HepG2 (cell line): ENCODE data around the gene AGPAT2. TPM values are rescaled to one million over a fixed set of nuclear protein-coding genes. Genes with fewer than 3 reads are reported as not detected.

Experiments
- CEBPB ChIP-seq: IDR thresholded peaks from 2 replicates; pipeline ENCODE4 v1.6.1; 2011; ENCODE audit warnings: low read depth, low read length, improper control_type of control experiment, borderline replicate concordance
- EHMT2 ChIP-seq: fragments of 200-600 bp; sonication (generic); IDR thresholded peaks from 2 replicates; pipeline ENCODE4 v1.7.0; 2017; ENCODE audit warnings: antibody characterized with exemption, low read depth, low read length, borderline replicate concordance
- HOXA7 ChIP-seq: sonication (generic); formaldehyde crosslinking; IDR thresholded peaks from 2 replicates; pipeline ENCODE4 v1.8.1; 2022; ENCODE audit warnings: mild to moderate bottlenecking, missing genetic modification reagents, moderate library complexity
- IRF2 ChIP-seq: IDR thresholded peaks from 2 replicates; pipeline ENCODE4 v1.6.1; 2018; ENCODE audit warnings: missing genetic modification reagents, missing compliant biosample characterization
- KDM5B ChIP-seq: sonication (generic); formaldehyde crosslinking; IDR thresholded peaks from 2 replicates; pipeline ENCODE4 v1.4.0; 2020; ENCODE audit warnings: missing genetic modification reagents, mild to moderate bottlenecking, borderline replicate concordance
- KLF16 ChIP-seq, 2 experiments: sonication (generic) in 1 of 2; formaldehyde crosslinking in 1 of 2; IDR thresholded peaks; 2 replicates each; pipeline versions ENCODE4 v1.6.1 to v1.8.0; 2016 to 2023; ENCODE audit warnings: missing genetic modification reagents in 2 of 2, missing compliant biosample characterization in 1 of 2
- KLF6 ChIP-seq: IDR thresholded peaks from 2 replicates; pipeline ENCODE4 v1.8.0; 2016; ENCODE audit warnings: missing biosample characterization, missing genetic modification reagents
- MEF2D ChIP-seq: sonication (generic); formaldehyde crosslinking; IDR thresholded peaks from 2 replicates; pipeline ENCODE4 v1.5.1; 2020; ENCODE audit warnings: mild to moderate bottlenecking, missing genetic modification reagents
- MTA3 ChIP-seq: sonication (generic); formaldehyde crosslinking; IDR thresholded peaks from 2 replicates; pipeline ENCODE4 v1.4.0; 2020; ENCODE audit warnings: missing genetic modification reagents
- NAIF1 ChIP-seq: sonication (generic); formaldehyde crosslinking; IDR thresholded peaks from 2 replicates; pipeline ENCODE4 v1.5.0; 2020; ENCODE audit warnings: mild to moderate bottlenecking, missing genetic modification reagents, borderline replicate concordance
- POGZ ChIP-seq: sonication (generic); formaldehyde crosslinking; IDR thresholded peaks from 2 replicates; pipeline ENCODE4 v1.4.0; 2020; ENCODE audit warnings: mild to moderate bottlenecking, missing genetic modification reagents
- POLR2AphosphoS2 ChIP-seq: IDR thresholded peaks from 2 replicates; pipeline ENCODE4 v1.6.1; 2011; ENCODE audit warnings: low read depth, low read length, improper control_type of control experiment
- REXO4 ChIP-seq: sonication (generic); formaldehyde crosslinking; IDR thresholded peaks from 2 replicates; pipeline ENCODE4 v1.8.0; 2022; ENCODE audit warnings: missing genetic modification reagents, mild to moderate bottlenecking, borderline replicate concordance
- RFX5 ChIP-seq: IDR thresholded peaks from 2 replicates; pipeline ENCODE4 v1.6.1; 2011; ENCODE audit warnings: low read depth, low read length, improper control_type of control experiment
- TBL1XR1 ChIP-seq: fragments of 150-350 bp; IDR thresholded peaks from 2 replicates; pipeline ENCODE4 v1.6.1; 2014; ENCODE audit warnings: borderline replicate concordance, low read length; ENCODE audit not compliant: partially characterized antibody
- ZBTB42 ChIP-seq: sonication (generic); formaldehyde crosslinking; IDR thresholded peaks from 2 replicates; pipeline ENCODE4 v1.5.0; 2020; ENCODE audit warnings: mild to moderate bottlenecking, missing genetic modification reagents
- ZC3H4 ChIP-seq: sonication (generic); formaldehyde crosslinking; IDR thresholded peaks from 2 replicates; pipeline ENCODE4 v1.4.0; 2020; ENCODE audit warnings: missing genetic modification reagents, borderline replicate concordance
- ZFP41 ChIP-seq: sonication (generic); formaldehyde crosslinking; IDR thresholded peaks from 2 replicates; pipeline ENCODE4 v1.4.0; 2020; ENCODE audit warnings: mild to moderate bottlenecking, missing genetic modification reagents, borderline replicate concordance
- ZKSCAN1 ChIP-seq: fragments of 150-350 bp; IDR thresholded peaks from 2 replicates; pipeline ENCODE4 v1.6.1; 2014; ENCODE audit warnings: low read length
- ZMYM2 ChIP-seq: sonication (generic); formaldehyde crosslinking; IDR thresholded peaks from 2 replicates; pipeline ENCODE4 v1.8.0; 2022; ENCODE audit warnings: mild to moderate bottlenecking, missing genetic modification reagents
- ZMYM3 ChIP-seq: sonication (generic); formaldehyde crosslinking; IDR thresholded peaks from 2 replicates; pipeline ENCODE4 v1.5.1; 2020; ENCODE audit warnings: mild to moderate bottlenecking, missing genetic modification reagents
- ZNF234 ChIP-seq: sonication (generic); formaldehyde crosslinking; conservative IDR thresholded peaks from 2 replicates; pipeline ENCODE4 v1.5.1; 2020; ENCODE audit warnings: mild to moderate bottlenecking, missing genetic modification reagents
- ZNF326 ChIP-seq: sonication (generic); formaldehyde crosslinking; IDR thresholded peaks from 2 replicates; pipeline ENCODE4 v1.4.0; 2020; ENCODE audit warnings: missing genetic modification reagents, borderline replicate concordance
- ZNF563 ChIP-seq: sonication (generic); formaldehyde crosslinking; IDR thresholded peaks from 2 replicates; pipeline ENCODE4 v1.8.0; 2022; ENCODE audit warnings: mild to moderate bottlenecking, moderate library complexity, missing genetic modification reagents
- ZNF605 ChIP-seq: sonication (generic); formaldehyde crosslinking; IDR thresholded peaks from 2 replicates; pipeline ENCODE4 v1.8.0; 2022; ENCODE audit warnings: mild to moderate bottlenecking, missing genetic modification reagents
- ZNF83 ChIP-seq: sonication (generic); formaldehyde crosslinking; IDR thresholded peaks from 2 replicates; pipeline ENCODE4 v1.4.0; 2020; ENCODE audit warnings: missing genetic modification reagents, mild to moderate bottlenecking, borderline replicate concordance
- ZNF883 ChIP-seq: sonication (generic); formaldehyde crosslinking; IDR thresholded peaks from 2 replicates; pipeline ENCODE4 v1.5.1; 2020; ENCODE audit warnings: mild to moderate bottlenecking, missing genetic modification reagents; ENCODE audit errors: not compliant biosample characterization
- polyA plus RNA-seq, 8 experiments: library from polyadenylated mRNA; depleted of rRNA in 3 of 8; stranded (reverse) in 7 of 8; unstranded in 1 of 8; fragments of >200 nt; fragmentation: Illumina TruSeq in 4 of 8; extraction: Trizol in 4 of 8; gene quantifications; 2 replicates each; pipeline versions ENCODE4 v1.2.1 to v1.2.3, GENCODE V29; 2011 to 2016; ENCODE audit warnings: low read depth in 4 of 8, missing spikeins in 1 of 8, mixed read lengths in 1 of 8; ENCODE audit not compliant: insufficient read depth in 1 of 8
- total RNA-seq, 5 experiments: library from RNA; depleted of rRNA; stranded (reverse); fragments of >200 nt; fragmentation: Illumina TruSeq; extraction: Trizol; gene quantifications; 2 replicates each; pipeline ENCODE4 v1.2.3, GENCODE V29; 2016; ENCODE audit warnings: low read depth in 1 of 5
- TF ChIP-seq, protein P1 (sequence below): sonication (generic); formaldehyde crosslinking; IDR thresholded peaks from 2 replicates; pipeline ENCODE4 v1.8.1; 2023; ENCODE audit warnings: missing genetic modification reagents, mild to moderate bottlenecking, borderline replicate concordance
- TF ChIP-seq, protein P2 (sequence below): fragments of 450-650 bp; IDR thresholded peaks from 2 replicates; pipeline ENCODE4 v1.6.1; 2017; ENCODE audit warnings: mild to moderate bottlenecking

Gene AGPAT2
- total and polyA plus RNA-seq, 2 of the 13 experiments (the other 11 are each of a cell fraction or from before 2014, with no cell fraction given) = 3.9 to 25.8 TPM

DNA sequence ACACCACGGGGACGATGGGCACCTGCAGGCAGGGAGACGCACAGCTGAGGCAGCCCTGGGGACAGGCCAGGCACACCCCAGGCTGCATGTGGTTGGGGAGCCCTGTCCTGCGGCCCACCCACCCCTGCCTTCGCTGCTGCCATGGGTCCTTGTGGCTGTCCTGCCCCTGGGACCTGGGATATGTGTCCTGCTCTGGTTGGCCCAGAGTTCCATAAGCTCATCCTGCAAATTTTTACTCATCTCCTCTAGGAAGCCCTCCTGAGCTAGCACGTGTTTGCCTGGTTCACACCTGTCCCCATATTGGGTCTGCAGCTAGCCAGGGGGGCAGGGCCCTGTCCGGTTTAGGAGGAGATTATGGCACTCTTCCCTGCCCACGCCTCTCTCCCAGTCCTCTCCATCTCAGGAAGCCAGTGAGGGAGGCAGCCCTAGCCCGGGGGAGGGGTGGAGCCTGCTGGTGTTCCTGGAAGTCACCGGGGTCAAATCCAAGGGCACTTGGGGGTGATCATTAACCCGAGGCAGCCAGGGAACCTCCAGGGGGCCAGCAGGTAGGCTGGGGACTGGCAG is 12.4 kb downstream of the AGPAT2 start (continued):
- TF ChIP-seq, protein P1, sequence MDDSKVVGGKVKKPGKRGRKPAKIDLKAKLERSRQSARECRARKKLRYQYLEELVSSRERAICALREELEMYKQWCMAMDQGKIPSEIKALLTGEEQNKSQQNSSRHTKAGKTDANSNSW (CRISPR knock-in tag) = no peak
- TF ChIP-seq MTA3 = no peak
- peak; percentile 69; the same call in 1 of the 2 replicates for TF ChIP-seq KDM5B (CRISPR knock-in tag)
- TF ChIP-seq KLF6 (CRISPR knock-in tag) = no peak
- TF ChIP-seq ZBTB42 (CRISPR knock-in tag) = no peak
- TF ChIP-seq ZNF605 (CRISPR knock-in tag) = no peak
- no peak for TF ChIP-seq REXO4 (CRISPR knock-in tag)
- TF ChIP-seq HOXA7 (CRISPR knock-in tag) = no peak
- TF ChIP-seq ZC3H4 = no peak
- no peak for TF ChIP-seq ZNF883
- TF ChIP-seq ZNF83 (CRISPR knock-in tag) = no peak
- TF ChIP-seq CEBPB = no peak
- peak; percentile 63 for TF ChIP-seq TBL1XR1
- no peak for TF ChIP-seq ZMYM3 (CRISPR knock-in tag)
- 0 out of 4 replicates have a peak, but pooled peaks of 1 of the 2 experiments have one; percentile 48 for TF ChIP-seq KLF16 (CRISPR knock-in tag; IDR thresholded peaks at IDR 0.05)
- TF ChIP-seq IRF2 = 0 out of 2 replicates have a peak, but pooled peaks have one; percentile 36
- TF ChIP-seq POGZ (CRISPR knock-in tag) = 0 out of 2 replicates have a peak, but pooled peaks have one; percentile 36
- TF ChIP-seq MEF2D (CRISPR knock-in tag) = peak; percentile 36; the same call in 1 of the 2 replicates
- TF ChIP-seq EHMT2 = no peak
- no peak for TF ChIP-seq POLR2AphosphoS2
- TF ChIP-seq RFX5 = no peak
- no peak for TF ChIP-seq ZKSCAN1
- TF ChIP-seq ZNF563 (CRISPR knock-in tag) = no peak
- TF ChIP-seq, protein P2, sequence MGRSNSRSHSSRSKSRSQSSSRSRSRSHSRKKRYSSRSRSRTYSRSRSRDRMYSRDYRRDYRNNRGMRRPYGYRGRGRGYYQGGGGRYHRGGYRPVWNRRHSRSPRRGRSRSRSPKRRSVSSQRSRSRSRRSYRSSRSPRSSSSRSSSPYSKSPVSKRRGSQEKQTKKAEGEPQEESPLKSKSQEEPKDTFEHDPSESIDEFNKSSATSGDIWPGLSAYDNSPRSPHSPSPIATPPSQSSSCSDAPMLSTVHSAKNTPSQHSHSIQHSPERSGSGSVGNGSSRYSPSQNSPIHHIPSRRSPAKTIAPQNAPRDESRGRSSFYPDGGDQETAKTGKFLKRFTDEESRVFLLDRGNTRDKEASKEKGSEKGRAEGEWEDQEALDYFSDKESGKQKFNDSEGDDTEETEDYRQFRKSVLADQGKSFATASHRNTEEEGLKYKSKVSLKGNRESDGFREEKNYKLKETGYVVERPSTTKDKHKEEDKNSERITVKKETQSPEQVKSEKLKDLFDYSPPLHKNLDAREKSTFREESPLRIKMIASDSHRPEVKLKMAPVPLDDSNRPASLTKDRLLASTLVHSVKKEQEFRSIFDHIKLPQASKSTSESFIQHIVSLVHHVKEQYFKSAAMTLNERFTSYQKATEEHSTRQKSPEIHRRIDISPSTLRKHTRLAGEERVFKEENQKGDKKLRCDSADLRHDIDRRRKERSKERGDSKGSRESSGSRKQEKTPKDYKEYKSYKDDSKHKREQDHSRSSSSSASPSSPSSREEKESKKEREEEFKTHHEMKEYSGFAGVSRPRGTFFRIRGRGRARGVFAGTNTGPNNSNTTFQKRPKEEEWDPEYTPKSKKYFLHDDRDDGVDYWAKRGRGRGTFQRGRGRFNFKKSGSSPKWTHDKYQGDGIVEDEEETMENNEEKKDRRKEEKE = no peak
- TF ChIP-seq NAIF1 (CRISPR knock-in tag) = no peak
- no peak for TF ChIP-seq ZMYM2
- no peak for TF ChIP-seq ZFP41 (CRISPR knock-in tag)
- no peak for TF ChIP-seq ZNF234 (CRISPR knock-in tag)
- no peak for TF ChIP-seq ZNF326
